C4-2B (cell line): ENCODE data around the gene HOXD3.

Experiments
- H3K27ac ChIP-seq: fragments of 450-650 bp; 2 replicates; pipeline ENCODE4 v1.5.1; 2017
- CTCF ChIP-seq: fragments of 450-650 bp; conservative IDR thresholded peaks from 2 replicates; pipeline ENCODE4 v1.5.1; 2017; ENCODE audit warnings: mild to moderate bottlenecking
- ZFX ChIP-seq: fragments of 450-650 bp; IDR thresholded peaks from 2 replicates; pipeline ENCODE4 v1.6.1; 2017

HOXD3 gene

GRCh38 chr2:176117823-176118371 lies 39.2 kb upstream of the HOXD3 start:
- TF ChIP-seq ZFX (no peak), CTCF (no peak)
- no peak overlapping the region for H3K27ac ChIP-seq

- TF ChIP-seq CTCF (peak; percentile 80), ZFX (no peak)
- H3K27ac ChIP-seq = no peak overlapping the region
These were observed 38.3 kb upstream of the HOXD3 start for GRCh38 chr2:176118601-176119339.

- no peak for TF ChIP-seq ZFX
- TF ChIP-seq CTCF = no peak
- no peak overlapping the region for H3K27ac ChIP-seq
These were observed 36.5 kb upstream of the HOXD3 start for GRCh38 chr2:176120364-176121189.

GRCh38 chr2:176121190-176122051 lies 35.7 kb upstream of the HOXD3 start:
- H3K27ac ChIP-seq = no peak overlapping the region

DNA sequence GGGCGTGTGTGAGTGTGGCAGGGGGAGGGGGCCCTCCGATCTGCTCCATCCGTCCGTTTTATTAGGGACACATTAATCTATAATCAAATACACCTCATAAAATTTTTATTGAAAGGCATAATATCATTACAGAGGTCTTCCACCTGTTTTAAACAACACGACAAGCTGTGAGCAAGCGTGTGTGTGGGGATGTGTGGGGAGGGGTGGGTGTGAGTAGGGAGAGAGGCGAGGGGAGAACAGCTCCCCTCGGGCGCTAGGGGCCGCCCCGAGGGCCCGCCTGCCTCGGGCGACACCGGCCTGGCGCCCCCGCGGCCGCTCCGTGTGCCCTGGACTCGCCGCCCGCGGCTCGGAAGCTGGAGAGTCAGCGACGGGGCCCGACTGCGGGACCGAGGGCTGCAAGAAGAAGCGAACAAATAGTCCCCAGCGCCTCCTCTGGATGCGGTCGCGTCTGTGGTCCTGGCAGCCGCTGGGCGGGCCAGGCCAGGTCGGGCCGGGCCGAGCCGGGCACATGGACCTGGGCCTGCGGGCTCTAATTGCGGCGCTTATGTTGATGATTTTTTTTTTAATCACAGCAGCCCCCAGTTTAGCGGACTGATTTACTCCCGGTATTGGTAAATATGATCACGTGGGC lies 34.9 kb upstream of the HOXD3 start:
- TF ChIP-seq ZFX (no peak), CTCF (no peak)
- H3K27ac ChIP-seq = no peak overlapping the region

More at GRCh38 chr2:176121190-176122051, 35.7 kb upstream of the HOXD3 start:
- TF ChIP-seq ZFX (no peak), CTCF (no peak)

DNA sequence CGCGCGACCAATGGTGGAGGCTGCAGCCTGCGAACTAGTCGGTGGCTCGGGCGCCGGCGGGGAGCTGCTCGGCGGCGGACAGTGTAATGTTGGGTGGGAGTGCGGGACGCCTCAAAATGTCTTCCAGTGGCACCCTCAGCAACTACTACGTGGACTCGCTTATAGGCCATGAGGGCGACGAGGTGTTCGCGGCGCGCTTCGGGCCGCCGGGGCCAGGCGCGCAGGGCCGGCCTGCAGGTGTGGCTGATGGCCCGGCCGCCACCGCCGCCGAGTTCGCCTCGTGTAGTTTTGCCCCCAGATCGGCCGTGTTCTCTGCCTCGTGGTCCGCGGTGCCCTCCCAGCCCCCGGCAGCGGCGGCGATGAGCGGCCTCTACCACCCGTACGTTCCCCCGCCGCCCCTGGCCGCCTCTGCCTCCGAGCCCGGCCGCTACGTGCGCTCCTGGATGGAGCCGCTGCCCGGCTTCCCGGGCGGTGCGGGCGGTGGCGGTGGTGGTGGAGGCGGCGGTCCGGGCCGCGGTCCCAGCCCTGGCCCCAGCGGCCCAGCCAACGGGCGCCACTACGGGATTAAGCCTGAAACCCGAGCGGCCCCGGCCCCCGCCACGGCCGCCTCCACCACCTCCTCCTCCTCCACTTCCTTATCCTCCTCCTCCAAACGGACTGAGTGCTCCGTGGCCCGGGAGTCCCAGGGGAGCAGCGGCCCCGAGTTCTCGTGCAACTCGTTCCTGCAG lies 34.3 kb upstream of the HOXD3 start, which contains the start of gene HOXD9:
HOXD9 (plus strand) TSS at position 37 of the 728 bp plus-strand sequence; CDS start at position 87, 50 bp downstream.
- no peak for TF ChIP-seq ZFX
- TF ChIP-seq CTCF = no peak
- no peak within 1 kb of the TSS for H3K27ac ChIP-seq
